ENCODE results near the gene PTGS1.

DNA sequence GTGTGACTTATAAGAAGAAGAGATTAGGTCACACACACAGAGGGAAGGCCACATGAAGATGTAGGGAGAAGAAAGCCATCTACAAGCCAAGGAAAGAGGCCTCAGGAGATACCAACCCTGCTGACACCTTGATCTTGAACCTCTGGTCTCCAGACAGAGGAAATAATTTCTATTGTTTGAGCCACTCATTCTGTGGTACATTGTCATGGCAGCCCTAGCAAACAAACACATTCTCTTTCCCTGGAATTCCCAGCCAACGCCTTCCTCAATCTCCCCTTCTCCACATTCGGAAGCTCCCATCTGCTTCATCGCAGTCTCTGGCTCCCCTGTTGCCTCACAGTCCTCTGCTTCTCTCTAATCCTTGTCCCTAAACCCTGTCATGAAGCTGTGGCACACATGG is 16.7 kb downstream of the PTGS1 start:
- TF ChIP-seq, protein P1, sequence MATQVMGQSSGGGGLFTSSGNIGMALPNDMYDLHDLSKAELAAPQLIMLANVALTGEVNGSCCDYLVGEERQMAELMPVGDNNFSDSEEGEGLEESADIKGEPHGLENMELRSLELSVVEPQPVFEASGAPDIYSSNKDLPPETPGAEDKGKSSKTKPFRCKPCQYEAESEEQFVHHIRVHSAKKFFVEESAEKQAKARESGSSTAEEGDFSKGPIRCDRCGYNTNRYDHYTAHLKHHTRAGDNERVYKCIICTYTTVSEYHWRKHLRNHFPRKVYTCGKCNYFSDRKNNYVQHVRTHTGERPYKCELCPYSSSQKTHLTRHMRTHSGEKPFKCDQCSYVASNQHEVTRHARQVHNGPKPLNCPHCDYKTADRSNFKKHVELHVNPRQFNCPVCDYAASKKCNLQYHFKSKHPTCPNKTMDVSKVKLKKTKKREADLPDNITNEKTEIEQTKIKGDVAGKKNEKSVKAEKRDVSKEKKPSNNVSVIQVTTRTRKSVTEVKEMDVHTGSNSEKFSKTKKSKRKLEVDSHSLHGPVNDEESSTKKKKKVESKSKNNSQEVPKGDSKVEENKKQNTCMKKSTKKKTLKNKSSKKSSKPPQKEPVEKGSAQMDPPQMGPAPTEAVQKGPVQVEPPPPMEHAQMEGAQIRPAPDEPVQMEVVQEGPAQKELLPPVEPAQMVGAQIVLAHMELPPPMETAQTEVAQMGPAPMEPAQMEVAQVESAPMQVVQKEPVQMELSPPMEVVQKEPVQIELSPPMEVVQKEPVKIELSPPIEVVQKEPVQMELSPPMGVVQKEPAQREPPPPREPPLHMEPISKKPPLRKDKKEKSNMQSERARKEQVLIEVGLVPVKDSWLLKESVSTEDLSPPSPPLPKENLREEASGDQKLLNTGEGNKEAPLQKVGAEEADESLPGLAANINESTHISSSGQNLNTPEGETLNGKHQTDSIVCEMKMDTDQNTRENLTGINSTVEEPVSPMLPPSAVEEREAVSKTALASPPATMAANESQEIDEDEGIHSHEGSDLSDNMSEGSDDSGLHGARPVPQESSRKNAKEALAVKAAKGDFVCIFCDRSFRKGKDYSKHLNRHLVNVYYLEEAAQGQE (IDR thresholded peaks at IDR 0.05; ENCODE audit: insufficient read depth in 1 of 2, low read depth in 2 of 2, low read length in 2 of 2), result no peak
- no peak for TF ChIP-seq SIN3A (IDR thresholded peaks at IDR 0.05; ENCODE audit: borderline replicate concordance, insufficient read depth, low read length)
- TF ChIP-seq POLR2AphosphoS5 (IDR thresholded peaks at IDR 0.05; ENCODE audit: low read depth, low read length), result no peak
- no peak for TF ChIP-seq TAF1 (IDR thresholded peaks at IDR 0.05; ENCODE audit: borderline replicate concordance, insufficient read depth, low read length)
